Tibial artery (tissue), 4 donors: ENCODE measurements around the gene IGSF21.

Source experiments
- DNase-seq, 2 donors: peaks; one replicate each; pipeline ENCODE4 v3.0.0-alpha.2; 2019
- H3K27ac ChIP-seq, 2 donors: fragments of 200-600 bp; sonication (generic) in 1 of 2; 1 replicate in 1 of 2; 2 replicates in 1 of 2; pipeline ENCODE4 v1.5.1; 2018 to 2019; ENCODE audit warnings: mild to moderate bottlenecking in 1 of 2
- H3K27me3 ChIP-seq, 2 donors: fragments of 200-600 bp; sonication (generic) in 1 of 2; one replicate each; pipeline versions ENCODE4 v1.5.1 to v1.6.0; 2016 to 2019
- H3K36me3 ChIP-seq, 3 donors: fragments of 200-600 bp; sonication (generic) in 2 of 3; one replicate each; pipeline ENCODE4 v1.5.1; 2016 to 2019; ENCODE audit warnings: mild to moderate bottlenecking in 2 of 3
- H3K4me1 ChIP-seq, 4 donors: fragments of 200-600 bp; sonication (generic) in 2 of 4; 1 replicate in 3 of 4; 2 replicates in 1 of 4; pipeline ENCODE4 v1.5.1; 2016 to 2019
- H3K4me3 ChIP-seq, 2 donors: fragments of 200-600 bp; sonication (generic) in 1 of 2; 1 replicate in 1 of 2; 2 replicates in 1 of 2; pipeline ENCODE4 v1.5.1; 2018 to 2019; ENCODE audit warnings: mild to moderate bottlenecking in 2 of 2
- H3K9me3 ChIP-seq, 3 donors: fragments of 200-600 bp; sonication (generic) in 1 of 3; one replicate each; pipeline ENCODE4 v1.5.1; 2016 to 2019
- CTCF ChIP-seq, 2 experiments: fragments of 200-600 bp in 1 of 2; fragments of 450-650 bp in 1 of 2; IDR thresholded peaks; one replicate each; pipeline ENCODE4 v1.5.1; 2017 to 2019; ENCODE audit warnings: antibody characterized with exemption in 2 of 2, mild to moderate bottlenecking in 1 of 2, moderate library complexity in 1 of 2
- intact Hi-C: fragments of 100-400 bp; cut with DNase I; formaldehyde crosslinking; loops from one replicate; pipeline ENCODE4 v1.15.0; 2023; ENCODE audit warnings: low total_unique reads

Gene IGSF21

GRCh38 chr1:18064534-18064933 is 43.1 kb upstream of the IGSF21 start:
- H3K27ac ChIP-seq = no peak overlapping the region
- H3K4me1 ChIP-seq = no peaks in the 10 kb centered on the region
- H3K4me3 ChIP-seq = no peak overlapping the region
- no peak for TF ChIP-seq CTCF (IDR thresholded peaks at IDR 0.05)
- peaks cover 0 to 72% of the 10 kb centered on the region in 2 donors for H3K27me3 ChIP-seq
- intact Hi-C loops = no loop called here
- DNase-seq = no peak
- H3K9me3 ChIP-seq = no peaks in the 10 kb centered on the region
- no peaks in the 10 kb centered on the region for H3K36me3 ChIP-seq

GRCh38 chr1:18066576-18066975 is 41.0 kb upstream of the IGSF21 start:
- Histone ChIP-seq H3K4me1 (no peaks in the 10 kb centered on the region), H3K27ac (no peak overlapping the region), H3K27me3 (peaks cover 0 to 63% of the 10 kb centered on the region in 2 donors), H3K9me3 (no peaks in the 10 kb centered on the region), H3K36me3 (no peaks in the 10 kb centered on the region), H3K4me3 (no peak overlapping the region)
- TF ChIP-seq CTCF (IDR thresholded peaks at IDR 0.05) = no peak
- DNase-seq = no peak
- intact Hi-C loops = no loop called here

GRCh38 chr1:18069903-18070302 is 37.7 kb upstream of the IGSF21 start:
- Histone ChIP-seq H3K4me1 (no peaks in the 10 kb centered on the region), H3K27me3 (peaks cover 0 to 50% of the 10 kb centered on the region in 2 donors), H3K9me3 (no peaks in the 10 kb centered on the region), H3K27ac (no peak overlapping the region), H3K4me3 (no peak overlapping the region), H3K36me3 (no peaks in the 10 kb centered on the region)
- intact Hi-C loops = no loop called here
- TF ChIP-seq CTCF (IDR thresholded peaks at IDR 0.05) = no peak
- no peak for DNase-seq

- H3K4me3 ChIP-seq = no peak overlapping the region
- TF ChIP-seq CTCF (IDR thresholded peaks at IDR 0.05) = no peak
- intact Hi-C loops = no loop called here
- H3K36me3 ChIP-seq = no peaks in the 10 kb centered on the region
- no peaks in the 10 kb centered on the region for H3K9me3 ChIP-seq
- H3K27ac ChIP-seq = no peak overlapping the region
- DNase-seq = no peak
- no peaks in the 10 kb centered on the region for H3K4me1 ChIP-seq
- peaks cover 0 to 32% of the 10 kb centered on the region in 2 donors for H3K27me3 ChIP-seq
These were observed 35.5 kb upstream of the IGSF21 start for GRCh38 chr1:18072066-18072465.

- Histone ChIP-seq H3K36me3 (no peaks in the 10 kb centered on the region), H3K27me3 (peaks cover 0 to 28% of the 10 kb centered on the region in 2 donors), H3K27ac (no peak overlapping the region), H3K9me3 (no peaks in the 10 kb centered on the region), H3K4me3 (no peak overlapping the region), H3K4me1 (no peaks in the 10 kb centered on the region)
- DNase-seq = no peak
- intact Hi-C loops = no loop called here
- TF ChIP-seq CTCF (IDR thresholded peaks at IDR 0.05) = no peak
These were observed 34.4 kb upstream of the IGSF21 start for GRCh38 chr1:18073066-18073642.
